GM23248 (cell line): Measurements from ENCODE around the gene PLXNB3. TPM values are rescaled to one million over a fixed set of nuclear protein-coding genes. Genes with fewer than 3 reads are reported as not detected.
"Not testable (repeated sequence)": the region's sequence is repeated elsewhere in the genome, so short reads cannot be mapped to it uniquely, and the experiment has no call there.

Experiments used
- DNase-seq: peaks from one replicate; pipeline ENCODE4 v3.0.0-alpha.2; 2015
- H2AFZ ChIP-seq: fragments of 200-600 bp; sonication (generic); 2 replicates; pipeline ENCODE4 v1.6.1; 2016; ENCODE audit warnings: antibody characterized with exemption
- H3F3A ChIP-seq: fragments of 200-600 bp; sonication (generic); 2 replicates; pipeline ENCODE4 v1.6.1; 2016; ENCODE audit warnings: mild to moderate bottlenecking, antibody characterized with exemption, mixed run types; ENCODE audit not compliant: insufficient read depth
- H3K27ac ChIP-seq: fragments of 200-600 bp; sonication (generic); 2 replicates; pipeline ENCODE4 v1.5.1; 2016; ENCODE audit warnings: mild to moderate bottlenecking
- H3K27me3 ChIP-seq: fragments of 200-600 bp; sonication (generic); replicated peaks from 2 replicates; pipeline ENCODE4 v1.6.1; 2016; ENCODE audit warnings: mild to moderate bottlenecking; ENCODE audit not compliant: insufficient read depth
- H3K36me3 ChIP-seq: fragments of 200-600 bp; sonication (generic); 2 replicates; pipeline ENCODE4 v1.6.1; 2016; ENCODE audit warnings: low read depth, mild to moderate bottlenecking
- H3K4me1 ChIP-seq: fragments of 200-600 bp; sonication (generic); 2 replicates; pipeline ENCODE4 v1.6.1; 2016; ENCODE audit warnings: mild to moderate bottlenecking; ENCODE audit not compliant: insufficient read depth
- H3K4me2 ChIP-seq: fragments of 200-600 bp; sonication (generic); one replicate; pipeline ENCODE4 v1.6.1; 2016; ENCODE audit warnings: mild to moderate bottlenecking; ENCODE audit not compliant: unreplicated experiment
- H3K4me3 ChIP-seq: fragments of 200-600 bp; sonication (generic); 2 replicates; pipeline ENCODE4 v1.5.1; 2016; ENCODE audit warnings: mild to moderate bottlenecking
- H3K79me2 ChIP-seq: fragments of 200-600 bp; sonication (generic); 2 replicates; pipeline ENCODE4 v1.6.1; 2016; ENCODE audit warnings: mild to moderate bottlenecking; ENCODE audit not compliant: insufficient read depth
- H3K9ac ChIP-seq: fragments of 200-600 bp; sonication (generic); 2 replicates; pipeline ENCODE4 v1.6.1; 2016; ENCODE audit warnings: mild to moderate bottlenecking
- H3K9me2 ChIP-seq: fragments of 200-600 bp; sonication (generic); 2 replicates; pipeline ENCODE4 v1.6.1; 2016; ENCODE audit warnings: mixed run types, mild to moderate bottlenecking, moderate library complexity; ENCODE audit not compliant: insufficient read depth
- H3K9me3 ChIP-seq: fragments of 200-600 bp; sonication (generic); one replicate; pipeline ENCODE4 v1.6.1; 2017; ENCODE audit warnings: low read depth
- H4K20me1 ChIP-seq: fragments of 200-600 bp; sonication (generic); 2 replicates; pipeline ENCODE4 v1.6.0; 2016; ENCODE audit not compliant: insufficient read depth
- EZH2 ChIP-seq: fragments of 200-600 bp; sonication (generic); IDR thresholded peaks from 2 replicates; pipeline ENCODE4 v1.6.1; 2018; ENCODE audit warnings: antibody characterized with exemption, mild to moderate bottlenecking; ENCODE audit not compliant: insufficient read depth, poor library complexity, severe bottlenecking
- EZH2phosphoT487 ChIP-seq: fragments of 200-600 bp; sonication (generic); IDR thresholded peaks from 2 replicates; pipeline ENCODE4 v1.6.1; 2018; ENCODE audit warnings: antibody characterized with exemption, moderate library complexity, mild to moderate bottlenecking, low read depth; ENCODE audit not compliant: insufficient read depth
- WGBS, 2 experiments: methylation state at CpG; one replicate each; pipeline ENCODE4 v1.1.6; 2015 to 2017; ENCODE audit warnings: low lambda C conversion rate in 2 of 2, low coverage in 1 of 2; ENCODE audit errors: missing lambda C conversion rate in 2 of 2; 5-methylcytosine and 5-hydroxymethylcytosine counted together
- in situ Hi-C: fragments of 300-500 bp; cut with MboI; formaldehyde crosslinking; loops from 2 replicates; pipeline ENCODE4 v1.15.0; 2020
- polyA plus RNA-seq: library from polyadenylated mRNA; unstranded; fragments of >200 nt; fragmentation: Nextera tagmentation; extraction: Ambion mirVana; gene quantifications from 2 replicates; pipeline ENCODE4 v1.2.1, GENCODE V29; 2016
- total RNA-seq: library from RNA; depleted of rRNA; stranded (reverse); fragments of >200 nt; shearing (Covaris generic); gene quantifications from 2 replicates; pipeline ENCODE4 v1.2.3, GENCODE V29; 2014

PLXNB3 gene
- total and polyA plus RNA-seq, 2 experiments from 2014 or later, result 8.8 to 12.5 TPM

- DNase-seq, result no peak
- 94 to 100% methylated on average over 2 to 21 of the region's 27 CpGs for WGBS, 2 experiments
- in situ Hi-C loops, result no loop called here
Observed at GRCh38 chrX:153738056-153738605, 25.9 kb upstream of the PLXNB3 start.

GRCh38 chrX:153739754-153740486 lies 24.1 kb upstream of the PLXNB3 start:
- DNase-seq, result no peak
- H3F3A ChIP-seq, result no peaks in the 10 kb centered on the region
- no peak overlapping the region for H3K4me3 ChIP-seq
- no peak overlapping the region for H3K9ac ChIP-seq
- no peak overlapping the region for H3K4me2 ChIP-seq
- H2AFZ ChIP-seq, result no peak overlapping the region
- in situ Hi-C loops, result no loop called here
- 91 to 92% methylated on average over 21 to 25 of the region's 29 CpGs for WGBS, 2 experiments
- H3K27me3 ChIP-seq, result no peaks in the 10 kb centered on the region
- no peaks in the 10 kb centered on the region for H4K20me1 ChIP-seq
- no peaks in the 10 kb centered on the region for H3K9me3 ChIP-seq
- no peak overlapping the region for H3K27ac ChIP-seq
- H3K4me1 ChIP-seq, result 0 out of 2 replicates have a peak, but pooled peaks cover 3% of the 10 kb centered on the region
- no peaks in the 10 kb centered on the region for H3K9me2 ChIP-seq
- H3K36me3 ChIP-seq, result no peaks in the 10 kb centered on the region
- no peaks in the 10 kb centered on the region for H3K79me2 ChIP-seq
- TF ChIP-seq EZH2phosphoT487 (no peak), EZH2 (no peak)

More at GRCh38 chrX:153738056-153738605, 25.9 kb upstream of the PLXNB3 start:
- H3K36me3 ChIP-seq, result no peaks in the 10 kb centered on the region
- no peaks in the 10 kb centered on the region for H3K4me1 ChIP-seq
- no peaks in the 10 kb centered on the region for H3K27me3 ChIP-seq
- H3K9ac ChIP-seq, result no peak overlapping the region
- H3K4me3 ChIP-seq, result no peak overlapping the region
- no peaks in the 10 kb centered on the region for H3K9me3 ChIP-seq
- H3K27ac ChIP-seq, result no peak overlapping the region
- no peak overlapping the region for H3K4me2 ChIP-seq
- no peaks in the 10 kb centered on the region for H3F3A ChIP-seq
- H2AFZ ChIP-seq, result no peak overlapping the region
- no peaks in the 10 kb centered on the region for H3K9me2 ChIP-seq
- H3K79me2 ChIP-seq, result no peaks in the 10 kb centered on the region
- H4K20me1 ChIP-seq, result no peaks in the 10 kb centered on the region
- no peak for TF ChIP-seq EZH2phosphoT487
- TF ChIP-seq EZH2, result no peak

- DNase-seq, result no peak
- Histone ChIP-seq H3K4me1 (0 out of 2 replicates have a peak, but pooled peaks cover 3% of the 10 kb centered on the region), H3K36me3 (no peaks in the 10 kb centered on the region), H3F3A (no peaks in the 10 kb centered on the region), H3K4me2 (no peak overlapping the region), H4K20me1 (no peaks in the 10 kb centered on the region), H3K79me2 (no peaks in the 10 kb centered on the region), H3K9me2 (no peaks in the 10 kb centered on the region), H2AFZ (no peak overlapping the region), H3K27ac (no peak overlapping the region), H3K9ac (no peak overlapping the region), H3K27me3 (no peaks in the 10 kb centered on the region), H3K9me3 (no peaks in the 10 kb centered on the region), H3K4me3 (no peak overlapping the region)
- in situ Hi-C loops, result no loop called here
- TF ChIP-seq EZH2, result no peak
- 67 to 90% methylated on average over 6 to 11 of the region's 16 CpGs for WGBS, 2 experiments
Observed at GRCh38 chrX:153740631-153741222, 23.3 kb upstream of the PLXNB3 start.

GRCh38 chrX:153741446-153741845 lies 22.6 kb upstream of the PLXNB3 start:
- Histone ChIP-seq H3K79me2 (no peaks in the 10 kb centered on the region), H3K36me3 (no peaks in the 10 kb centered on the region), H3K27me3 (no peaks in the 10 kb centered on the region), H3K4me1 (0 out of 2 replicates have a peak, but pooled peaks cover 3% of the 10 kb centered on the region), H3K9ac (no peak overlapping the region), H3K9me3 (no peaks in the 10 kb centered on the region), H4K20me1 (no peaks in the 10 kb centered on the region), H3K4me2 (no peak overlapping the region), H3F3A (no peaks in the 10 kb centered on the region), H3K27ac (no peak overlapping the region), H3K4me3 (no peak overlapping the region), H3K9me2 (no peaks in the 10 kb centered on the region), H2AFZ (no peak overlapping the region)
- no peak for DNase-seq
- WGBS, 2 experiments, result 95 to 100% methylated on average over 3 to 7 of the region's 14 CpGs
- no peak for TF ChIP-seq EZH2phosphoT487
- in situ Hi-C loops, result no loop called here

- H4K20me1 ChIP-seq, DNase-seq, in situ Hi-C loops, H3K27ac ChIP-seq, H3K79me2 ChIP-seq, H3K36me3 ChIP-seq, H3K9ac ChIP-seq, H3F3A ChIP-seq, H3K4me3 ChIP-seq, H3K27me3 ChIP-seq, H3K9me2 ChIP-seq, H2AFZ ChIP-seq, H3K9me3 ChIP-seq, H3K4me2 ChIP-seq, H3K4me1 ChIP-seq: not testable (repeated sequence)
- WGBS, 2 experiments, result 100% methylated on average over 8 to 10 of the region's 14 CpGs
Observed at GRCh38 chrX:153742111-153742510, 21.9 kb upstream of the PLXNB3 start.

- H3K9me3 ChIP-seq, H3K4me2 ChIP-seq, H2AFZ ChIP-seq, H3K9me2 ChIP-seq, DNase-seq, H4K20me1 ChIP-seq, H3K9ac ChIP-seq, H3K36me3 ChIP-seq, H3K4me3 ChIP-seq, in situ Hi-C loops, H3K4me1 ChIP-seq, H3F3A ChIP-seq, H3K79me2 ChIP-seq, H3K27me3 ChIP-seq, H3K27ac ChIP-seq: not testable (repeated sequence)
- 38 to 60% methylated on average over 8 to 9 of the region's 32 CpGs for WGBS, 2 experiments
Observed at GRCh38 chrX:153742796-153743467, 21.1 kb upstream of the PLXNB3 start.
